ENCODE results near the gene PPP3CB. TPM values are rescaled to one million over a fixed set of nuclear protein-coding genes. Genes with fewer than 3 reads are reported as not detected.

Gene PPP3CB
- total RNA-seq, 1 donor from 2014 or later, result 56.4 TPM

- Mint-ChIP-seq H3K27ac (no peak overlapping the region), H3K4me1 (ENCODE audit: low read depth) (no peaks in the 10 kb centered on the region), H3K4me3 (ENCODE audit: low read depth) (no peak overlapping the region), H3K27me3 (no peaks in the 10 kb centered on the region), H3K9me3 (ENCODE audit: low read depth) (no peaks in the 10 kb centered on the region), H3K36me3 (ENCODE audit: insufficient read depth) (peaks cover 5% of the 10 kb centered on the region)
- no peak for DNase-seq (ENCODE audit: low spot score, unreplicated experiment)
- TF ChIP-seq CTCF (IDR thresholded peaks at IDR 0.05; ENCODE audit: unreplicated experiment), result no peak
These were observed 13.9 kb upstream of the PPP3CB start for GRCh38 chr10:73509695-73510094.

DNA sequence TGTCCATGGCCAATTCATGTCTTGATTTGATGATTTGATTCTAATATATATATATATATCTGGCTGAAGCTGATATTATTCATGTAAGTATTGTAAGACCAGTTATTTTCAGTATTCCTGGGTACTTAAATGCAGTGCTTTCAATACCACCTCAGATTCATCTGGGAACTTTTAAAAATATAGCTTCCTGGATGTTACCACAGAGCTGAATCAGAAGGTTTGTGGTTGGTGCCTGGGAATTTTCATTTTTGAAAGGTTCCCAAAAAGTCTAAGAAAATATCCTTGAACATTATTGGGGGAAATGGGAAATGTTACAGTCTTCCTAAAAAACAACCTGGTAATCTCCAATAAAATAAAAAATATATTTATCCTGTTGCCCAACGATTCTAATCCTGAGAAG, 10.7 kb upstream of the PPP3CB start:
- H3K36me3 Mint-ChIP-seq (ENCODE audit: insufficient read depth), result peaks cover 14% of the 10 kb centered on the region

DNA sequence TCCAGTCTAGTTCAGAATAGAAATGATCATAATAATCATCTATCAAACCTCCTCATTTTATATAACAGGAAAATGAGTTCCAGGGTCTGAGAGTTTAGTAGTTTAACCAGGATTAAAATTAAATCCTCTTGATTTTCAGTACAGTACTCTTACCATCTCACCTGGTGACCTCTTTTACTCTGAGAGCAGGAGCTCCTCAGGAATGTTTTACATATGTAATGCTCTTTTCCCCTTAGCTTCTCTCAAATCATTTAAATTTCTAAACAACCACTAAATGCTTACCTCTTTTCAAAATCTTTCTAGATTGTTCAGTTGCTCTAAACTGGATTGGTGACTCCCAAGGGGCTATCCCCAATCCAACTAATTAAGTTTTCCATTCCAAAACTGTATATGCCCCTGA, 10.2 kb upstream of the PPP3CB start:
- no peak for TF ChIP-seq CTCF (IDR thresholded peaks at IDR 0.05; ENCODE audit: unreplicated experiment)
- peaks cover 16% of the 10 kb centered on the region for H3K36me3 Mint-ChIP-seq (ENCODE audit: insufficient read depth)
- H3K9me3 Mint-ChIP-seq (ENCODE audit: low read depth), result no peaks in the 10 kb centered on the region
- no peak for DNase-seq (ENCODE audit: low spot score, unreplicated experiment)
- no peaks in the 10 kb centered on the region for H3K27me3 Mint-ChIP-seq
- no peaks in the 10 kb centered on the region for H3K4me1 Mint-ChIP-seq (ENCODE audit: low read depth)
- no peak overlapping the region for H3K27ac Mint-ChIP-seq
- no peak overlapping the region for H3K4me3 Mint-ChIP-seq (ENCODE audit: low read depth)

More for the DNA sequence above, 10.7 kb upstream of the PPP3CB start:
- no peaks in the 10 kb centered on the region for H3K9me3 Mint-ChIP-seq (ENCODE audit: low read depth)
- DNase-seq (ENCODE audit: low spot score, unreplicated experiment), result no peak
- H3K4me1 Mint-ChIP-seq (ENCODE audit: low read depth), result no peaks in the 10 kb centered on the region
- TF ChIP-seq CTCF (IDR thresholded peaks at IDR 0.05; ENCODE audit: unreplicated experiment), result no peak
- no peaks in the 10 kb centered on the region for H3K27me3 Mint-ChIP-seq
- H3K4me3 Mint-ChIP-seq (ENCODE audit: low read depth), result no peak overlapping the region
- no peak overlapping the region for H3K27ac Mint-ChIP-seq

DNA sequence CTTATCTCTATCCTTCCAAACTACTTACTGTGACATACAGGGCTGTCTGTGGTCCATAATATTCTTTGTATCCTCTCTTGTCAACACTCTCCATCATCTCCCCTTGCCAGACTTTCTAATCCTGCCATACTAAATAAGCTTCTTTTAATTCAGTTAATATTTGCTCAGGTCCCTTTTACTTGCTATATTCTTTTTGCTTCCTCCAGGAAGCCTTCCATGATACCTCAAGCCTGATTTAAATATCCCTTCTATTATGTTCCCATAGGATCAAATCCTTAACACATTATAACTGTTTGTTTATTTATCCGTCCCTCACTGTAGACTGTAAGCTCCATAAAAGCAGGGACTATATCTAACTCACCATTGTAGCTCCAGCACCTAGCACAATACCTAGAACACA, 7.2 kb upstream of the PPP3CB start:
- Mint-ChIP-seq H3K27me3 (no peaks in the 10 kb centered on the region), H3K36me3 (ENCODE audit: insufficient read depth) (peaks cover 20% of the 10 kb centered on the region), H3K9me3 (ENCODE audit: low read depth) (no peaks in the 10 kb centered on the region), H3K4me1 (ENCODE audit: low read depth) (no peaks in the 10 kb centered on the region), H3K27ac (peak overlapping the region; percentile 7), H3K4me3 (ENCODE audit: low read depth) (no peak overlapping the region)
- no peak for DNase-seq (ENCODE audit: low spot score, unreplicated experiment)
- no peak for TF ChIP-seq CTCF (IDR thresholded peaks at IDR 0.05; ENCODE audit: unreplicated experiment)

DNA sequence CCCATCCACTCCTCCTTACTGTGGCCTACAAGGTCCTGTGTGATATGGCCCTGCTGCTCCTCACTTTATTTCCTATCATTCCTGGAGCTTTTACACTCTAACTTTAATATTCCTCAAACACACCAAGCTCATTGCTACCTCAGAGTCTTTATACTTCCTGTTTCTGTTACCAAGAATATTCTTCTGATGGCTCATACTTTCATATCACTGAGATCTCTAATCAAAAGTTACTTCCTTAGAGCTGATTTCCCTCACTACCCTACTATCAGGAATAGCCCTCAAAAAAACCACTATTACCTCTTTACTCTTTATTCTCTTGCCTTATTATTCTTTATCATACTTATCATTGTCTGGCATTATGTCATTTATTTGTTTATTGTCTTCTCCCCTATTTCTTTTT, 5.8 kb upstream of the PPP3CB start:
- no peaks in the 10 kb centered on the region for H3K27me3 Mint-ChIP-seq
- peaks cover 23% of the 10 kb centered on the region for H3K36me3 Mint-ChIP-seq (ENCODE audit: insufficient read depth)
- no peak overlapping the region for H3K27ac Mint-ChIP-seq
- TF ChIP-seq CTCF (IDR thresholded peaks at IDR 0.05; ENCODE audit: unreplicated experiment), result no peak
- no peaks in the 10 kb centered on the region for H3K4me1 Mint-ChIP-seq (ENCODE audit: low read depth)
- no peaks in the 10 kb centered on the region for H3K9me3 Mint-ChIP-seq (ENCODE audit: low read depth)
- no peak for DNase-seq (ENCODE audit: low spot score, unreplicated experiment)
- no peak overlapping the region for H3K4me3 Mint-ChIP-seq (ENCODE audit: low read depth)

All from progenitor cell of endocrine pancreas (in vitro differentiated cells).